Measurements from ENCODE around the gene PIM1. TPM values are rescaled to one million over a fixed set of nuclear protein-coding genes. Genes with fewer than 3 reads are reported as not detected.

Gene PIM1
- total and polyA plus RNA-seq, 10 of the 15 experiments (the other 5 are each of a cell fraction or from before 2014, with no cell fraction given), result 0.66 to 33.9 (median 10.2) TPM

DNA sequence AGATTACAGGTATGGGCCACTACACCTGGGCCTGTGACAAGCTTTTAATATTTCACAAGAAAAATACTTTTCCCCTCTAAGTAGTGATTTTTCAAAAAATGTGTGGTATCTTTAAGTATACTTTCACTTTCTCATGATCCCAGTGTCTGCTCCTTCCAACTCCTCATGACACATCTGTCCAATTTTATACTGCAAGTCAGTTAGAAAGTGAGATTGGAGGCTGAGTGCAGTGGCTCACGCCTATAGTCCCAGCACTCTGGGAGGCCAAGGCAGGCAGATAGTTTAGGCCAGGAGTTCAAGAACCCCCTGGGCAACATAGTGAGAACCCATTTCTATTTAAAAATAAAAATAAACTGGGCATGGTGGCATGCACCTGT is 20.2 kb downstream of the PIM1 start:
- H3K4me3 ChIP-seq, result no peak overlapping the region
- H3K79me2 ChIP-seq (ENCODE audit: control insufficient read depth, insufficient read depth, low read length), result no peaks in the 10 kb centered on the region
- ATAC-seq, result no peak
- H3K4me1 ChIP-seq (ENCODE audit: control insufficient read depth, insufficient read depth, low read length), result no peaks in the 10 kb centered on the region; the same call in 1 of the 2 replicates
- no peaks in the 10 kb centered on the region for H4K20me1 ChIP-seq (ENCODE audit: control insufficient read depth, insufficient read depth)
- BruUV-seq (replicated peaks), result no TSS peak
- no peaks in the 10 kb centered on the region for H3K9me3 ChIP-seq (replicated peaks; ENCODE audit: control insufficient read depth, insufficient read depth, low read length)
- intact Hi-C loops (cut with micrococcal nuclease; ENCODE audit: unreplicated experiment) (no loop called here), in situ Hi-C loops (cut with MboI) (no loop called here)
- 36% methylated on average over 1 of the region's 1 CpG for WGBS (ENCODE audit: insufficient coverage, insufficient replicate concordance, low lambda C conversion rate, missing lambda C conversion rate)
- H3K36me3 ChIP-seq (ENCODE audit: control insufficient read depth in 2 of 2, insufficient read depth in 2 of 2, low read length in 1 of 2), result no peaks in the 10 kb centered on the region
- ChIA-PET CTCF (interaction anchor here (0.5 to 3.6 kb wide), 7 partner anchors 18 to 424 kb away, joined by 3 to 22 read pairs (median 3); no protein-coding TSS in a partner anchor), RAD21 (ENCODE audit: unreplicated experiment) (interaction anchor here (0.6 to 2.0 kb wide), 5 partner anchors 10 to 426 kb away, joined by 3 to 11 read pairs (median 3); no protein-coding TSS in a partner anchor), SMC1A (ENCODE audit: uncharacterized antibody, unreplicated experiment) (no interaction called here), POLR2A (interaction anchor here (0.7 to 1.3 kb wide), 2 partner anchors 204 to 207 kb away, joined by 3 to 4 read pairs; partner anchors contain the start of gene MTCH1)
- TF ChIP-seq HCFC1 (IDR thresholded peaks at IDR 0.05; ENCODE audit: low read length), result no peak
- TF ChIP-seq FOXK2 (IDR thresholded peaks at IDR 0.05), result no peak
- TF ChIP-seq RAD51 (IDR thresholded peaks at IDR 0.05), result no peak
- TF ChIP-seq NR2C2 (IDR thresholded peaks at IDR 0.05; ENCODE audit: borderline replicate concordance, control insufficient read depth, insufficient read length, low read depth), result no peak
- TF ChIP-seq NFIC (IDR thresholded peaks at IDR 0.05; ENCODE audit: low read depth, low read length), result no peak
- TF ChIP-seq HDAC2 (IDR thresholded peaks at IDR 0.05), result no peak
- H3K9ac ChIP-seq (ENCODE audit: control insufficient read depth, insufficient read depth, low read length), result no peak overlapping the region
- DNase-seq (ENCODE audit: low read depth, low spot score), result no peak
- no peak for FAIRE-seq
- H3K27ac ChIP-seq (ENCODE audit: control insufficient read depth, insufficient read depth), result no peak overlapping the region
- H3K27me3 ChIP-seq (replicated peaks in 1 of 2; ENCODE audit: control insufficient read depth in 2 of 2, insufficient read depth in 2 of 2, low read length in 1 of 2), result no peaks in the 10 kb centered on the region
- H3K4me2 ChIP-seq (ENCODE audit: control insufficient read depth, insufficient read depth), result no peak overlapping the region
- no peak overlapping the region for H2AFZ ChIP-seq (ENCODE audit: control insufficient read depth, low read depth, low read length)

GRCh38 chr6:37192666-37193065 is 22.7 kb downstream of the PIM1 start:
- Histone ChIP-seq H3K9me3 (replicated peaks; ENCODE audit: control insufficient read depth, insufficient read depth, low read length) (no peaks in the 10 kb centered on the region), H3K4me2 (ENCODE audit: control insufficient read depth, insufficient read depth) (no peak overlapping the region), H3K4me3 (no peak overlapping the region), H2AFZ (ENCODE audit: control insufficient read depth, low read depth, low read length) (no peak overlapping the region), H3K36me3 (ENCODE audit: control insufficient read depth in 2 of 2, insufficient read depth in 2 of 2, low read length in 1 of 2) (no peaks in the 10 kb centered on the region), H4K20me1 (ENCODE audit: control insufficient read depth, insufficient read depth) (no peaks in the 10 kb centered on the region), H3K9ac (ENCODE audit: control insufficient read depth, insufficient read depth, low read length) (no peak overlapping the region), H3K27me3 (replicated peaks in 1 of 2; ENCODE audit: control insufficient read depth in 2 of 2, insufficient read depth in 2 of 2, low read length in 1 of 2) (no peaks in the 10 kb centered on the region), H3K79me2 (ENCODE audit: control insufficient read depth, insufficient read depth, low read length) (no peaks in the 10 kb centered on the region), H3K4me1 (ENCODE audit: control insufficient read depth, insufficient read depth, low read length) (no peaks in the 10 kb centered on the region; the same call in 1 of the 2 replicates), H3K27ac (ENCODE audit: control insufficient read depth, insufficient read depth) (no peak overlapping the region)
- no TSS peak for BruUV-seq (replicated peaks)
- intact Hi-C loops (cut with micrococcal nuclease; ENCODE audit: unreplicated experiment), result no loop called here
- ChIA-PET SMC1A (ENCODE audit: uncharacterized antibody, unreplicated experiment) (interaction anchor here (1.6 kb wide), 1 partner anchor 21 kb away, joined by 3 read pairs; no protein-coding TSS in a partner anchor), RAD21 (ENCODE audit: unreplicated experiment) (interaction anchor here (0.6 kb wide), 1 partner anchor 23 kb away, joined by 3 read pairs; no protein-coding TSS in a partner anchor), POLR2A (interaction anchor here (0.6 kb wide), 1 partner anchor 32 kb away, joined by 3 read pairs; no protein-coding TSS in a partner anchor), CTCF (interaction anchor here (2.4 to 3.6 kb wide), 2 partner anchors 18 to 174 kb away, joined by 8 to 18 read pairs; no protein-coding TSS in a partner anchor)
- in situ Hi-C loops (cut with MboI), result no loop called here
- ATAC-seq (no peak), FAIRE-seq (no peak), DNase-seq (ENCODE audit: low read depth, low spot score) (no peak)
- TF ChIP-seq BMI1 (IDR thresholded peaks at IDR 0.05; ENCODE audit: borderline replicate concordance) (no peak), MYC (IDR thresholded peaks at IDR 0.05; ENCODE audit: insufficient read depth, insufficient read length, insufficient replicate concordance, low read length, severe bottlenecking) (no peak), ESRRA (IDR thresholded peaks at IDR 0.05; ENCODE audit: low read length) (no peak), ZNF217 (IDR thresholded peaks at IDR 0.05) (no peak), ZNF24 (IDR thresholded peaks at IDR 0.05) (no peak), CBX5 (IDR thresholded peaks at IDR 0.05; ENCODE audit: low read depth) (no peak), BRCA1 (IDR thresholded peaks at IDR 0.05; ENCODE audit: low read depth, low read length) (no peak), ZBED1 (IDR thresholded peaks at IDR 0.05; ENCODE audit: borderline replicate concordance) (no peak), MAX (IDR thresholded peaks at IDR 0.05; ENCODE audit: low read depth, low read length) (no peak), CBFB (IDR thresholded peaks at IDR 0.05; ENCODE audit: low read depth) (no peak), BHLHE40 (IDR thresholded peaks at IDR 0.05; ENCODE audit: borderline replicate concordance in 1 of 2, low read depth in 2 of 2, low read length in 1 of 2) (no peak)
- TF ChIP-seq, protein P1, sequence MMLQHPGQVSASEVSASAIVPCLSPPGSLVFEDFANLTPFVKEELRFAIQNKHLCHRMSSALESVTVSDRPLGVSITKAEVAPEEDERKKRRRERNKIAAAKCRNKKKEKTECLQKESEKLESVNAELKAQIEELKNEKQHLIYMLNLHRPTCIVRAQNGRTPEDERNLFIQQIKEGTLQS (IDR thresholded peaks at IDR 0.05; ENCODE audit: borderline replicate concordance, extremely low read depth, low read depth, low read length), result no peak
- WGBS (ENCODE audit: insufficient coverage, insufficient replicate concordance, low lambda C conversion rate, missing lambda C conversion rate), result 82% methylated on average over 3 of the region's 3 CpGs
